Nephron (organoid): ENCODE measurements around the gene EGLN1.

Source experiments
- H3K27ac Mint-ChIP-seq, 3 experiments: 2 replicates each; pipeline ENCODE4 v1.8.0; 2020; ENCODE audit warnings: mixed read lengths in 3 of 3, mild to moderate bottlenecking in 2 of 3, moderate library complexity in 1 of 3
- H3K27me3 Mint-ChIP-seq: 2 replicates; pipeline ENCODE4 v1.8.0; 2021; ENCODE audit warnings: low read depth, mild to moderate bottlenecking, moderate library complexity, mixed read lengths
- H3K36me3 Mint-ChIP-seq: 2 replicates; pipeline ENCODE4 v1.8.0; 2020; ENCODE audit warnings: low read depth, mixed read lengths
- H3K4me1 Mint-ChIP-seq: 2 replicates; pipeline ENCODE4 v1.8.0; 2020; ENCODE audit warnings: mixed read lengths
- H3K4me3 Mint-ChIP-seq, 3 experiments: 2 replicates each; pipeline ENCODE4 v1.8.0; 2020; ENCODE audit warnings: mild to moderate bottlenecking in 3 of 3, mixed read lengths in 3 of 3, moderate library complexity in 2 of 3
- H3K9me3 Mint-ChIP-seq: 2 replicates; pipeline ENCODE4 v1.8.0; 2020; ENCODE audit warnings: mixed read lengths
- TF ChIP-seq, protein P1 (sequence below), 3 experiments: fragments of 200-600 bp; sonication (generic); IDR thresholded peaks; one replicate each; pipeline ENCODE4 v1.5.0; 2021; ENCODE audit warnings: antibody characterized with exemption in 3 of 3; ENCODE audit not compliant: unreplicated experiment in 3 of 3

Gene EGLN1

DNA sequence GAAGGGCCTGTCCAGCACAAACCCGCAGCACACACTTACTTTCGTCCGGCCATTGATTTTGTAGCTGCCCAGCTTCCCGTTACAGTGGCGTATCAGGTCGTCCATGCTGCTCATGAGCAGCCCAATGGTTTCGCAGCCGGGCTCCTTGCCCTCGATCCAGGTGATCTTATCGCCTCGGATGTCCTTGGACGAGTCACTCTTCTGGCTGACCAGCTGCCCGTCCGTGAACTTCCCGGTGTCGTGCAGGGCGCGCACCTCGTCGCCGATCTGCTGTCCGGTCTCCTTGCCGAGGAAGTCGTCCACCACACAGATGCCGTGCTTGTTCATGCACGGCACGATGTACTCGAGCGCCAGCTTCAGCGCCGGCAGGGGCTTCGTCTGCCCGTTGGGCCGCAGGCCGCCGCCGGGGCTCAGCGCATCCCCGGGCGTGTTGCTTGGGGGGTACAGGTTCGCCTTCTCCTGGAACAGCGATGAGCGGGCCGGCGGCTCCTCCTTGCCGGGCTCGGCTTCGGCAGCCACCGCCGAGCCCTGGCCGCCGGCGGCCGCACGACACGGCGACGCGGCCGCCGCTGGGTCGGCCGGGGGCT, 1.0 kb downstream of the EGLN1 start:
- H3K27ac Mint-ChIP-seq: peak overlapping the region; percentile 53 to 97 (median 94)
- TF ChIP-seq, protein P1, sequence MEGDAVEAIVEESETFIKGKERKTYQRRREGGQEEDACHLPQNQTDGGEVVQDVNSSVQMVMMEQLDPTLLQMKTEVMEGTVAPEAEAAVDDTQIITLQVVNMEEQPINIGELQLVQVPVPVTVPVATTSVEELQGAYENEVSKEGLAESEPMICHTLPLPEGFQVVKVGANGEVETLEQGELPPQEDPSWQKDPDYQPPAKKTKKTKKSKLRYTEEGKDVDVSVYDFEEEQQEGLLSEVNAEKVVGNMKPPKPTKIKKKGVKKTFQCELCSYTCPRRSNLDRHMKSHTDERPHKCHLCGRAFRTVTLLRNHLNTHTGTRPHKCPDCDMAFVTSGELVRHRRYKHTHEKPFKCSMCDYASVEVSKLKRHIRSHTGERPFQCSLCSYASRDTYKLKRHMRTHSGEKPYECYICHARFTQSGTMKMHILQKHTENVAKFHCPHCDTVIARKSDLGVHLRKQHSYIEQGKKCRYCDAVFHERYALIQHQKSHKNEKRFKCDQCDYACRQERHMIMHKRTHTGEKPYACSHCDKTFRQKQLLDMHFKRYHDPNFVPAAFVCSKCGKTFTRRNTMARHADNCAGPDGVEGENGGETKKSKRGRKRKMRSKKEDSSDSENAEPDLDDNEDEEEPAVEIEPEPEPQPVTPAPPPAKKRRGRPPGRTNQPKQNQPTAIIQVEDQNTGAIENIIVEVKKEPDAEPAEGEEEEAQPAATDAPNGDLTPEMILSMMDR (IDR thresholded peaks at IDR 0.05; ENCODE audit: unreplicated experiment in 3 of 3): no peak
- peaks cover 5% of the 10 kb centered on the region for H3K36me3 Mint-ChIP-seq
- no peaks in the 10 kb centered on the region for H3K27me3 Mint-ChIP-seq
- H3K4me1 Mint-ChIP-seq: peaks cover 48% of the 10 kb centered on the region
- H3K4me3 Mint-ChIP-seq: peak overlapping the region; percentile 90 to 95 (median 90)
- H3K9me3 Mint-ChIP-seq: no peaks in the 10 kb centered on the region

- peak overlapping the region; percentile 90 to 95 (median 90) for H3K4me3 Mint-ChIP-seq
- no peaks in the 10 kb centered on the region for H3K9me3 Mint-ChIP-seq
- no peaks in the 10 kb centered on the region for H3K27me3 Mint-ChIP-seq
- H3K27ac Mint-ChIP-seq: peak overlapping the region; percentile 53 to 97 (median 94)
- H3K36me3 Mint-ChIP-seq: peaks cover 5% of the 10 kb centered on the region
- TF ChIP-seq, protein P1 (IDR thresholded peaks at IDR 0.05; ENCODE audit: unreplicated experiment in 3 of 3): no peak
- peaks cover 48% of the 10 kb centered on the region for H3K4me1 Mint-ChIP-seq
Observed at GRCh38 chr1:231420299-231420958, 1.7 kb downstream of the EGLN1 start.

- Mint-ChIP-seq H3K4me1 (peaks cover 43% of the 10 kb centered on the region), H3K27me3 (no peaks in the 10 kb centered on the region), H3K4me3 (peak overlapping the region; percentile 90 to 95 (median 90)), H3K27ac (peak overlapping the region; percentile 53 to 97 (median 94)), H3K36me3 (peaks cover 5% of the 10 kb centered on the region), H3K9me3 (no peaks in the 10 kb centered on the region)
- TF ChIP-seq, protein P1 (IDR thresholded peaks at IDR 0.05; ENCODE audit: unreplicated experiment in 3 of 3): no peak
Observed at GRCh38 chr1:231419738-231420298, 2.3 kb downstream of the EGLN1 start.

- H3K27ac Mint-ChIP-seq: no peak overlapping the region
- TF ChIP-seq, protein P1 (IDR thresholded peaks at IDR 0.05; ENCODE audit: unreplicated experiment in 3 of 3): no peak
- H3K27me3 Mint-ChIP-seq: no peaks in the 10 kb centered on the region
- H3K9me3 Mint-ChIP-seq: no peaks in the 10 kb centered on the region
- H3K4me3 Mint-ChIP-seq: peak overlapping the region; percentile 90 to 95 (median 90)
- peaks cover 47% of the 10 kb centered on the region for H3K4me1 Mint-ChIP-seq
- H3K36me3 Mint-ChIP-seq: peaks cover 8% of the 10 kb centered on the region
Observed at GRCh38 chr1:231419147-231419546, 2.9 kb downstream of the EGLN1 start.

DNA sequence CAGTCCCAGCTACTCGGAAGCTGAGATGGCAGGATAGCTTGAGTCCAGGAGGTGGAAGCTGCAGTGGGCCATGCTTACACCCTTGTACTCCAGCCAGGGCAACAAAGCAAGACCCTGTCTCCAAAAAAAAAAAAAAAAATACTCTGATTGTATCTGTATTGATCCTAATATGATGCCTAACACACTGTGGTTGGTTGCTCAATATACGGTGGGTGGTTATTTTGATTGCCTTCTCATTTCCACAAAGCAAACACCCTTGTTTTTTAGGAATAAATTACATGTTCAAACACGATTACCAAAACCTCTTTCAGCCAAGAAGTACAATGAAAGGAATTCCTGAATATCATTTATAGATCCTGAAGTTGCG, 3.4 kb downstream of the EGLN1 start:
- H3K27me3 Mint-ChIP-seq: no peaks in the 10 kb centered on the region
- peak overlapping the region; percentile 90 to 95 (median 90) for H3K4me3 Mint-ChIP-seq
- no peak overlapping the region for H3K27ac Mint-ChIP-seq
- peaks cover 51% of the 10 kb centered on the region for H3K4me1 Mint-ChIP-seq
- no peaks in the 10 kb centered on the region for H3K9me3 Mint-ChIP-seq
- peaks cover 11% of the 10 kb centered on the region for H3K36me3 Mint-ChIP-seq
- TF ChIP-seq, protein P1 (IDR thresholded peaks at IDR 0.05; ENCODE audit: unreplicated experiment in 3 of 3): no peak
